T-helper 1 cell treated with Interleukin-12 subunit alpha and Interleukin-12 subunit beta and Interleukin-4 antibody, amounts not matched to agents 30 ng/mL and 1 ng/mL, for 36 hours (primary cell): ENCODE data around the gene PLPPR2. TPM values are rescaled to one million over a fixed set of nuclear protein-coding genes. Genes with fewer than 3 reads are reported as not detected.
"Not testable (repeated sequence)": the region's sequence is repeated elsewhere in the genome, so short reads cannot be mapped to it uniquely, and the experiment has no call there.

Source experiments
- intact Hi-C: fragments of 100-400 bp; cut with micrococcal nuclease; formaldehyde crosslinking; loops from one replicate; pipeline ENCODE4 v1.15.1; 2024
- total RNA-seq: library from RNA; stranded (reverse); gene quantifications from 2 replicates; pipeline ENCODE4 v1.2.3, GENCODE V29; 2022

PLPPR2 gene
- total RNA-seq, 1 donor from 2014 or later, result 2.6 TPM

DNA sequence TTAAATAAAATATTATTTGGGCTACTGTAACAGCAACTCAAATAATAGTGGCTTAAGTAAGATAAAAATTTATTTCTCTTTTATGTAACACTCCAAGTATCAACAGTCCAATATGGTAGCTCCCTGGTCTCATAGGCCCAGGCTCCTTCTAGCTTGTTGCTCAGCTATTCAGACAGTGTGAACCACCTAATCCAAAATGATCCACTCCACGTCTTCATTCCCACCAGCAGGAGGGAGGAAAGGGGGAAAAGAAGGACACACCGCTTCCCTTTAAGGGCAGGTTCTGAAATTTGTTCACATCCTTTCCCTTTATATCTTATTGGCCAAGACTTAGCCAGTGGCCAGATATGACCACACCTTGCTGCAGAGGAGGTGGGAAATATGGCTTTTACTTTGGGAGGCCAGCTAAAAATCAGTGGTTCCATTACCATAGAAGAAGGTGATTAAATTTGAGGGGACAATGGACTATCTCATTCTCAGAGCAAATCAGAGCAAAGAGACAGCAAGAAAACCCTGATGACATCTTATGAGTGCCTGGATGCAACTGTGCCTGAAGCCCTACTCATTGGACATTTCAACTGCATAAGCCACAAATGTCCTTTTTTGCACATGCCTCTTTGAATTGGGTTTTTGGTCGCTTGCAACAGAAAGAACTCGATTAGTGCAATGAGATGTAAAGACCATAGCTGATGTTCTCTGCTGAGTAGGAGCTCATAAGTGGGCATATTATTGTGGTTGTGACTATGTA is 35.9 kb downstream of the PLPPR2 start:
- intact Hi-C loops, result no loop called here

GRCh38 chr19:11397089-11397610 is 41.9 kb downstream of the PLPPR2 start:
- intact Hi-C loops, result no loop called here

DNA sequence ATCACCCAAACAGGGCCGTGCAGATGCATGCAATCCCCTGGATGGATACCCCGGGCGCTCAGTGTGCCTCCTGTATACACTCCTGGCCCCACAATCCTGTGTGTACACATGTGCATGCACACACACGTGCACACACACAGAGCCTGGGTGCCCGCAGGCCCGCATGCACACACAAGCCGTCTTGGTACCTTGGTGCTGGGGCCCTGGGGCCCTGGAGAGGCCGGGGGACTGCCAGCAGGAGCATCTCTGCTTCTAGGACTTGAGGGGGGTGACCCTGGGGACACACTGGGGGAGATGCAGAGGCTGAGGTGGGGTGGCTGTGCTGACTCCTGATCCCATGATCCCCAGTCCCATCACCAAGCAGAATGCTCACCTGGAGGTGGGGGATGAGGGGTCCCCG is 44.4 kb downstream of the PLPPR2 start:
- intact Hi-C loops, result no loop called here

GRCh38 chr19:11400798-11401197 is 45.6 kb downstream of the PLPPR2 start:
- intact Hi-C loops, result no loop called here

GRCh38 chr19:11401808-11402543 is 46.7 kb downstream of the PLPPR2 start:
- intact Hi-C loops, result no loop called here

- intact Hi-C loops, result no loop called here
Measured at GRCh38 chr19:11404588-11405222, 49.5 kb downstream of the PLPPR2 start.

GRCh38 chr19:11405846-11406643 is 50.8 kb downstream of the PLPPR2 start:
- intact Hi-C loops, result no loop called here

GRCh38 chr19:11406703-11407236 is 51.5 kb downstream of the PLPPR2 start:
- intact Hi-C loops, result not testable (repeated sequence)

- intact Hi-C loops, result no loop called here
Measured at GRCh38 chr19:11408591-11408990, 53.4 kb downstream of the PLPPR2 start.

GRCh38 chr19:11410682-11411081 is 55.5 kb downstream of the PLPPR2 start:
- intact Hi-C loops, result no loop called here

DNA sequence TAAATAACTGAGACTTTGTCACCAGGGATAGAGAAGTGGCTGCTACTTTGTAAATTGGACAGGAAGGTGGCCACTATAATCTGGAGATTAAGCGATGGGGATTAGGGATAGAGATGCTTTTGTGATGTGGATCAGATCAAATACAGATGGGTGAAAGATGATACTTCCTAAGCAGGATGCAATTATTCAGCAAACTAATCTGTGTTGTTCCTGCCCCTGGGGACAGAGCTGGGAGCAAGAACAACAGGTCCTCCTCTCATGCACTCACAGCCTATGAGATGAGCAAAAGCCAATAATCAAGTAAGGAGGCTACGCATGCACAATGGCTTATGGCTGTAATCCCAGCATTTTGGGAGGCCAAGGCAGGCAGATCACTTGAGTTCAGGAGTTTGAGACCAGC is 59.3 kb downstream of the PLPPR2 start:
- intact Hi-C loops, result no loop called here

Other genes starting within 250 kb of the PLPPR2 start
- 35.6 and 37.7 TPM in 2 replicates for gene SPC24, start 199.7 kb upstream of the PLPPR2 start, total RNA-seq
- gene KANK2, start 157.9 kb upstream of the PLPPR2 start, total RNA-seq, result 0.64 and 2.2 TPM in 2 replicates
- not detected in 2 replicates for gene ANGPTL8, start 115.8 kb upstream of the PLPPR2 start, total RNA-seq
- gene DOCK6, start 92.9 kb upstream of the PLPPR2 start, total RNA-seq, result 0.27 and 0.66 TPM in 2 replicates
- not detected in 2 replicates for gene TSPAN16, start 59.3 kb upstream of the PLPPR2 start, total RNA-seq
- 8.2 and 9.4 TPM in 2 replicates for gene RAB3D, start 15.8 kb upstream of the PLPPR2 start, total RNA-seq
- 38.6 and 41.9 TPM in 2 replicates for gene TMEM205, start 9.2 kb upstream of the PLPPR2 start, total RNA-seq
- 18.2 and 22.5 TPM in 2 replicates for gene CCDC159, start 8.9 kb upstream of the PLPPR2 start, total RNA-seq
- 2.9 and 3.2 TPM in 2 replicates for gene SWSAP1, start 19.2 kb downstream of the PLPPR2 start, total RNA-seq
- gene EPOR, start 28.9 kb downstream of the PLPPR2 start, total RNA-seq, result 5.2 and 6.4 TPM in 2 replicates
- gene RGL3, start 63.9 kb downstream of the PLPPR2 start, total RNA-seq, result not detected in 2 replicates
- not detected in 2 replicates for gene ODAD3, start 79.7 kb downstream of the PLPPR2 start, total RNA-seq
- 311 and 319 TPM in 2 replicates for gene PRKCSH, start 80.2 kb downstream of the PLPPR2 start, total RNA-seq
- gene ELAVL3, start 125.6 kb downstream of the PLPPR2 start, total RNA-seq, result not detected in 2 replicates
- 18.2 and 20.0 TPM in 2 replicates for gene ZNF653, start 150.4 kb downstream of the PLPPR2 start, total RNA-seq
- 28.9 and 29.6 TPM in 2 replicates for gene ECSIT, start 173.7 kb downstream of the PLPPR2 start, total RNA-seq
- gene CNN1, start 183.4 kb downstream of the PLPPR2 start, total RNA-seq, result not detected in 2 replicates
- gene ELOF1, start 203.8 kb downstream of the PLPPR2 start, total RNA-seq, result 64.3 and 64.6 TPM in 2 replicates
- 29.0 and 29.6 TPM in 2 replicates for gene ACP5, start 222.2 kb downstream of the PLPPR2 start, total RNA-seq
- gene ZNF627, start 242.1 kb downstream of the PLPPR2 start, total RNA-seq, result 3.9 and 4.4 TPM in 2 replicates